ENCODE results near the gene ITGAE.
"Not testable (repeated sequence)": the region's sequence is repeated elsewhere in the genome, so short reads cannot be mapped to it uniquely, and the experiment has no call there.

Gene ITGAE

DNA sequence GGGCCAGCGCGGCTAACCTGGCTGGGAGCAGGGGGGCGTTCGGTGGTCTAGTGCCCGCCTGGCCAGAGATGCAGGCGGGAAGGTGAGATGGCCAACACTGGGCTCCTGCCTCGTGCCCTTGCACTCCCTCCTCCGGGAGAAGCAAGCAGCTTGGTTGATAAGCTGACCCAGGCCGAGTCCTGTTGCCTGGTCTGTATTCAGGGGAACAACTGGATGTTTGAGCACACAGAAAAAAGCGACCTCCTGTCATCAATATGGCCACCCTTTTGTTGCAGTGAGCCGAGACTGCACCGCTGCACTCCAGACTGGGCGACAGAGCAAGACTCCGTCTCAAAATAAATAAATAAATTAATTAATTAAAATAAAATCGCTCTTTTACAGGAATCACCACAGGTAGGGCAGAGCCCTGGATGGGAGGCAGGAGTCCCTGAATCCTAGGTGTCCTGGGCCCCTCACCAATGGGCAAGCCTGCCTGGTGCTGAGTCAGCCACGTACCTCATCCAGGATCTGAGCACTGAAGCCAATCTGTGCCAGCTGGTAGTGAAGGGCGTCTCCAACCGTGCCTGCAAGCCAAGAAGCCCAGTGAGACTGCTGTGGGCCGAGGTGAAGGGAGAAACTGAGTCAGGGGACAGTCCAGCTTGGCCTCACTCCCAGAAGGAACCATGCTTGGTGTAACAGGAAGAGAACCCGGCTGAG lies 45.5 kb downstream of the ITGAE start:
- DNase-seq: no peak

GRCh38 chr17:3754458-3755334 lies 46.3 kb downstream of the ITGAE start:
- no peak for DNase-seq

DNA sequence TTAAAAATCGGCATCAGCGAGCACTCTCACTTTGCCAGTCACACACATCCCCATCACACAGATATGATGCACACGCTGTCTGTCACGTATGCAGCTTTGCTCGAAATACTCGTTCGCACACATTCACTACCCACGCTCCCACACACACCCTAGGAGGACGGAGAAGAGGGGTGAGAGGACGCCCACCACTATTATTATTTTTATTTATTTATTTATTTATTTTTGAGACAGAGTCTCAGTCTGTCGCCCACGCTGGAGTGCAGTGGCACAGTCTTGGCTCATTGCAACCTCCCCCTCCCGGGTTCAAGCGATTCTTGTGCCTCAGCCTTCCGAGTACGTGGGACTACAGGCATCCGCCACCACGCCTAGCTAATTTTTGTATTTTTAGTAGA lies 46.9 kb downstream of the ITGAE start:
- no peak for DNase-seq

DNA sequence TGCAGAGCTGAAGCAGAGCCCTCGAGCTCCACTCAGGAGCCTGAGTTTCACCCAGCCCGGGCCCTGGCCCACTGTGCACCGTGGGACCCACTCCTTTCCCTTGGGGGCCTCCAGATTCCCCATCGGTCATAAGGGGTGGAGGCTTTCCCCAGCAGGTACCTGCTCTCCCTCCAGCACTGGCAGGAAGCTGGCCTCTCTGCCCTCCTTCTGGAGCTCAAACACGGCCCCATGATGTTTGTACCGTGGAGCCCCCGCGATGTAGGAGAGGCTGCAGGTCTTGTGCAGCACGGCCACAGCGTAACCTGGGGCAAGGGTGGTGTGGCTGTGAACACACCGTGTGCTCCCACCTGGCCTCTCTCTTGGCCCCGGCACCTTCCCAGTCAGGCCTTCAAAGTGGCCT lies 47.4 kb downstream of the ITGAE start:
- DNase-seq: no peak

- no peak for DNase-seq
Measured at GRCh38 chr17:3751836-3752235, 49.2 kb downstream of the ITGAE start.

DNA sequence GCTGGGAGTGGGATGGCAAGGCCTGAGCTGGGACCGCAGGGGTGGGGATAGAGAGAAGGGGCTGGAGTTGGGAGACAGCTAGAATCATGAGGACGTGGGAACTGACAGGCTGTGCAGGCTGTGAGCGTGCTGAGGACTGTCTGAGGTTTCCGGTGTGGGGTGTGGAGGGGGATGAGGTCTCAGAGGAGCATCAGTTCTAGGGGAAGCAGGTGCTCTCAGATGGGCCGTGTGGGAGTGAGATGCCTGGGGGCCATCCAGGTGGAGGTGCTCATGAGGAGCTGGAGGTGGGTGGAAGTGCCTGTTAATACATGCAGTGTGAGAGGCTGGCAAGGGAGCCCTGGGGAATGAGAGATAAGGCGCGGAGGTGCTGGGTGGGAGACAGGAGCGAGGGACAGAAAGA lies 50.1 kb downstream of the ITGAE start:
- no peak for DNase-seq

DNA sequence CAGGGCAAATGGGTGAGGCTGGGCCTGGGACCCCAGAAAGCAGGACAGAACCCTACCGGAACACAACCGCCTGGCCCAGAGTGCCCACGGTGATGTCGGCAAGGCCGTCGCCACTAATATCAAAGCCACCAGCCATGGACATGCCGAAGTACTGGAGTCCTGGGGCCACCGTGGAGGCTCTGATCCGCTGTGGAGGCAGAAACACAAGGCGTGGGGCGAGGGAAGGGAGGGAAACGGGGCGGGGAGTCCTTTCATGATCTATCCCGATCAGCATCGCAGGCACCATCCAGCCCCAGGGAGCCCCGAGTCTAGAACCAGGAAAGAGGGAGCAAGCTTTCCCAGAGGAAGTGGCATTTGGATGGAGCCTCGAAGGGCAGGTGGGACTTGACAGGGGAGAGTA lies 50.7 kb downstream of the ITGAE start:
- DNase-seq: no peak

DNA sequence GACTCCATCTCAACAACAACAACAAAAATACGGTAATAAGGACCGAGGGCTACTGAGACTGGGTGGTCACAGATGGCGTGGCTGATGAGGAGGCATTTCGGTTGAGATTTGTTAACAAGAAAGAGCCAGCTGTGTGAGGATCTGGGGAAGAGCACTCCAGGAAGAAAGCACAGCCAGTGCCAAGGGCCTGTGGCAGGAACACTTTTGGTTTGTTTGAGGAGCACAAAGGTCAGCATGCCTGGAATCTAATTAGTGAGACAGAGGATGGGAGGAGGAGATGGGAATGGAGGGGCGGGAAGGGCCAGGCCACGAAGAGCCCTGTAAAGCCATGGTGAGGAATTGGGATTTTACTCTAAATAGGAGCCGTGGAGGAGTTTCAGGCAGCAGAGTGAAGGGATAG lies 52.4 kb downstream of the ITGAE start:
- DNase-seq: no peak

DNA sequence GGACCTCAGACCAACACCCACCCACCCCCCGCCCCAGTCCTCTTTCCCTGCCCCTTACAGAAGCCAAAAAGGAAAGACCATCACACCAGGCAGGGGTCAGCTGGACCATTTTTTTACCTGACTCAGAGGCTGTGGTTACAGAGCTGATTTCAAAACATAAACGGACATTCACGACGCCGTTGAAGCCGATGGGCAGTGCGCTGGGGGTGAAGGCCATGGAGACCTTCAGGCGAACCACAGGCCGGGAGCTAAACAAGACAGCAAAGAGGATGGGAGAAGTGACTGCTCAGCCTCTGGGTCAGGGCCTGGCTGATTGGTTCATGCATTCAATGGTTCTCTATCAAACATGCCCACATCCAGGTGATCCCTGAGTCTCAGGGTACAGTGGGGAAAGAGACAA lies 53.2 kb downstream of the ITGAE start:
- no peak for DNase-seq

- DNase-seq: no peak
Measured at GRCh38 chr17:3745071-3745470, 55.9 kb downstream of the ITGAE start.

- no peak for DNase-seq
Measured at GRCh38 chr17:3744014-3744413, 57.0 kb downstream of the ITGAE start.

DNA sequence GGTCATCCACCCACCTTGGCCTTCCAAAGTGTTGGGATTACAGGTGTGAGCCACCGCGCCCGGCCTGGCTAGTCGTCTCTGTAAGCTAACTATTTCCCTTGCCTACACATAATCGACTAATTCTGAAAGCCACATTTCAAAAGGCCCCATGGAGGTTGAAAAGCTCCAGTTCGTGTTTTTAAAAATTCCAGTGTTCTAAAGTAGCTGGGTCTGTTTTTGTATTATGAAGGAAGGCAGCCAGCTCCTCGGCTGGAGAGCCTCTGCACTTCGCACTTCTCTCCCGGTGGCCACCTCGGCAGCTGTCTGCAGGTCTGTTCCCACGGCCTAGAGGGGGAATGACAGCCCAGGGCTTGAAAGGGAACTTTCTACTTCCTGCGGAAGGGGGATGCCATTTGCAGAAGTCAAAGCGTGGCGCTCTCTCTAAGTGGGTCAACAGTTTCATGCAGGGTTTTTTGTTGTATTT lies 60.3 kb downstream of the ITGAE start:
- no peak for DNase-seq

- DNase-seq: no peak
Measured at GRCh38 chr17:3739422-3740124, 61.4 kb downstream of the ITGAE start.

DNA sequence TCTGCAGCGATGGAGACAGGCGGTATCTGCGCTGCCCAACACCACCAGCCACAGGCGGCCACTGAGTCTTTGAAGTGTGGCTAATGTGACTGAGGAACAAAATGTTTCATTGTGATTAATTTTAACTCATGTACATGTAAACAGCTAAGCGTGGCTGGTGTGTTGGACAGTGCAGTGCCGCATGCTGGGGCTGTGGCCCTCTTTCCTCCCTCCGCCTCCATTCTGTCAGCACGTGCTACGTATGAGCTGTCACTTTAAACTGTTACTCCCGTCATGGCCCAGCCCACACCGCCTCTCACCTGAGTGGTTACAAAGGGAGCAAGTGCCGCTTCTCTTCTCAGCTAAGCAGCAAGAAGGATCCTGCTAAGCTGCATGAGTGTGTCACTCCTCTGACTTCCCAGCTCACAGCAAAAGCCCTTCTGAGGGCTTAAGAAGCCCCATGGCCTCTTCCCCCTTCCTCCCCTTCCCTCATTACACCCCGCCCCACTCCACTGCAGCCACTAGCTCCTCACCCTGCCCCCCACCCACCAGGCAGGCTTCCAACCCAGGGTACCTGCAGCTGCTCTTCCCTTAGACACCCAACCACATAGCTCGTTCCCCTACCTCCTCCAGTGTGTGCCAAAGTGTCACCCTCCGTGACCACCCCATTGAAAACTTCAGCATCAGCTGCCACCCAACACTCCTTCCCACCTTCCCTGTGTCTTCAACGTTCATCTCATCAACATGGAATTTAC lies 62.3 kb downstream of the ITGAE start:
- peak; percentile 22 for DNase-seq

DNA sequence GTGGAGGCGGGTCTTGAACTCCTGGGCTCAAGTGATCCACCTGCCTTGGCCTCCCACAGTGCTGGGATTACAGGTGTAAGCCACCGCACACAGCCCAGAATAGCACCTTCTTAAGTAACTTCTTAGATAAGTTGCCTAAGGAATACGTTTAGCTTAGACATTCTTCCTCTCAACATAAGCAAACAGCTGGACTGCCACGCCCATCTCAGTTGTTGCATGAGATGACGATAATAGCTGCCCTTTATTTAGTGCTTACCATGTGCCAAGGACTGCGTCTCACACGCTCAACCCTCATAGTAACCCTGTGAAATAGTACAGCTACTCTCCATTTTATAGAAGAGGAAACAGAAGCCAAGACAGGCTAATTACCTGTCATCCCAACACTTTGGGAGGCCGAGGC lies 65.5 kb downstream of the ITGAE start:
- no peak for DNase-seq

GRCh38 chr17:3734911-3735276 lies 66.1 kb downstream of the ITGAE start:
- not testable (repeated sequence) for DNase-seq

DNA sequence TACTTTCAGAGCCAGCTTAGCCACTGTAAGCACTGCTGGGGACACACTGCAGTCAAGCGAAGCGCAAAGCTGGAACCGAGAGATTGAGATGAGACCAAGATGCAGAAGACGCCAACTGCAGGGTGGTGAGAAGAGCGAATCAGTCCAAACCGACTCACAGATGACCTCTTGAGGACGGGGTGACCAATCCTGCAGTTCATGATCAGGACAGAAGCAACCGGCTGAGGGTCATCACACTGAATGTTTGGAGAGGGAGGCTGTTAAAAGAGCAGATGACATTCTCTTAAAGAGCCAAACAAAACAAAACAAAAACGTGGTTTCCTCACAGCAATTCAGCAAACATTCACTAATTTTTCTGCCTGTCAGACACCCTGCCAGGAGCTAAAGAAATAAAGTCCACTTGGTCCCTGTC lies 68.8 kb downstream of the ITGAE start:
- DNase-seq: no peak

GRCh38 chr17:3730881-3731429 lies 70.0 kb downstream of the ITGAE start:
- DNase-seq: no peak

GRCh38 chr17:3729881-3730280 lies 71.1 kb downstream of the ITGAE start:
- DNase-seq: no peak

DNA sequence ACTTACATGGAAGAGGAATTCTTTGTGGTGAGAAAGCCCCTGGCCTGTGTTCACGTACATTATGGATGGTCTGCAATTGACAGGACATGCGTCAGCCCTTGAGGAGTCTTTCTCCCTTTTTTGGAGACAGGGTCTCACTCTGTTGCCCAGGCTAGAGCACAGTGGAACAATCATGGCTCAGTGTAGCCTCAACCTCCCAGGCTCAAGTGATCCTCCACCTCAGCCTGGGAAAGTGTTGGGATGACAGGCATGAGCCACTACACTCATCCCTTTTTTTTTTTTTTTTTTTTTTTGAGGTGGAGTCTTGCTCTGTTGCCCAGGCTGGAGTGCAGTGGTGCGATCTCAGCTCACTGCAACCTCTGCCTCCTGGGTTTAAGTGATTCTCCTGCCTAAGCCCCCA lies 72.9 kb downstream of the ITGAE start:
- not testable (repeated sequence) for DNase-seq

- no peak for DNase-seq
Measured at GRCh38 chr17:3727041-3727440, 73.9 kb downstream of the ITGAE start.

GRCh38 chr17:3724378-3725077 lies 76.5 kb downstream of the ITGAE start:
- DNase-seq: no peak

Measured in midbrain (tissue), 1 donor.